ENCODE results near the gene CLINT1.
A peak's percentile ranks its signal among the peaks of the same experiment; 100 is the strongest.
"Not testable (repeated sequence)": the region's sequence is repeated elsewhere in the genome, so short reads cannot be mapped to it uniquely, and the experiment has no call there.

CLINT1 gene

DNA sequence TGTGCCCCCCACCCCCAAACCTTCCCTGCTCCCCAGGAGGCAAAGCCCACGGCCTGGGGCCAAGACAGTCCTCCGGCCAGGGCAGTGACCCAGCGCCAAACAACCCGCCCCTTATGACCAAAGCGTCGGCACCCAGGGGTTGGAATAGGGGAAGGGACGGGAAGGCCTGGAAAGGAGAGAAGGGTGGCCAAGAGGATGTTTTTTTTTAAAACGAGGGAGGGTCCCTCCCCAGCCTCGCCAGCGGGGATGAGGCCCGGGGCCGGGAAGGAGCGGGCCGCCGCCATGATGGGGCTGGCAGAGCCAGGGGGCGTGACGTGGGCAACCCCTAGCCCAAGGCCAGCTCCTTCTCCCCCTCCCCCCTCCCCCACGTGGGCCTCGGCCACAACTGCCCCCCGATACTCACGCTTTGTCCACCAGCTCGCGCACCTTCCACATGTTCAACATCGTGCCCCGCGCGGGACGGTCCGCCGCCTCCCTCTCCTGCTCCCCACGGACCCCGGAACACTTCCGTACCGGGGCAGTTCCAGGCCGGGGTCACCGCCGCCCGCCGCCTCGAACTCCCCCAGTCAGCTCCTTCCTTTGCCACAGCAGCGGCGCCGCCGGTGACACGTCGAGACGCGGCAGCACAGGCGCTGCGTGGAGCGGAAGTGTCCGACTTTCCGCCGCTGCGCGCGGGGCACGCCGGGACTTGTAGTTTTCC, at the start of gene CLINT1:
TSS of gene CLINT1 (minus strand) at position 619 of the 700 bp plus-strand sequence. CDS start at position 444, 175 bp downstream.
- peak; percentile 36 to 94 (median 82) for DNase-seq

DNA sequence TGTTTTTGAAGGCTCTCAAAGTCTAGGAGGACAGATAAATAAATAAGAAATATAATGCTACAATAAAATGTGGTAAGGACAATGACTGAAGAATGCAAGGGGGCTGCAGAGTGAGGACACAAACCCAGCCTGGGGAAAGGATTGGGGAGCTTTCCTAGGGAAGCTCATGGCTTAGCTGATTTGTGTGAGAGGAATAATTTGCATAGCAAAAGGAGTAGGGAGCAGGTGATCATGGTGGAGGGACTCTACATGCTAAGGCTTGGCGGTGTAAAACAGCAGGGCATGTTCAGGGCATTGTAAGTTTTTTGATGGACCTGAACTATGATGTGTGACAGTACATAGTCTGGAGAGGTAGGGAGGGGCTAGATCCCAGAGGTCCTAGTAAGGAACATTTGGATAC, 49.5 kb upstream of the CLINT1 start:
- no peak for DNase-seq

- DNase-seq: no peak
Measured at GRCh38 chr5:157907479-157907878, 48.5 kb upstream of the CLINT1 start.

DNA sequence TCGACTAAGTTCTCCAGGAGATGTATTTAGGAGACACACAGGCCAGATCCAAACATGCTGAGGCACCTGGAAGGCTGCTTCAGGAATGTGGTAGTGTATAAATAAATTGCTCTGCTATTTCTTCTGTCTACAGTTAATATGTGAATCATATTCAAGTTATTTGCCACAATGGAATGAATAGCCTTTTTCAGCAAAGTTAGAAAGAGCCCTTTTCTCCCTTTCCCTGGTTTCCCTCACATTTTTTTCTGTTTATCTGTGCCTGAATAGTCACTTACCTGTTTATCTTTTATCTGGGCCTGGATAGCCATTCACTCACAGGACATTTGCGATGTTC, 44.1 kb upstream of the CLINT1 start:
- DNase-seq: no peak

DNA sequence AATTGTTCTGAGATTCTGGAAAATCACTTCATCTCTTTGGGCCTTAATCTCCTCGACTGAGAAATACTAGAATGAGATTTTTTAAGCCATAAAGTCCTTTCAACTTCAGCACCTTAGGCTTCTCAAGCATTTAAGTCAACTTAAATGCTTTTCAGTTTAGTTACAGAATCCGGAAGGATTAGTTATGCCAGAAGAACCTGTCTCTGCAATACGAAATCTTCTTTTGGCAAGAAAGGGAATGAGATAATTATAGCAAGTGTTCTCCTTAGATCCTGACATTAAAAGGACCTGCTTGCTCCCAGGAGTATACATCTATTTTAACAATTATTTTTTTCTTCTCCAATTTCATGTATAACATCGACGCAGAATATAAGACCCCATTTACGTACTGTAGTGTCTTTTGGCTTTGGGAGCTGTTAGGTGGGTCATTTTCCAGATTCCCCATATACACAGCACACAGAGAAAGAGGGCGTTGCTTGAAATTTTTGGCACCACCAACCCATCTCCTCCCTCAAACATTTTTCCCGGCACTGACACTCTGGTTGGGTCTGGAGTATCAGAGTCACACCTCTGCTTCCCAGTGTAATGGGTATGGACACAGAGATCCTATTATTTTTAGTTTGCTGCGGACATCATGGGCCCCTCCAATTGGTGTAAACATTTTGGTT, 43.6 kb upstream of the CLINT1 start:
- no peak for DNase-seq

DNA sequence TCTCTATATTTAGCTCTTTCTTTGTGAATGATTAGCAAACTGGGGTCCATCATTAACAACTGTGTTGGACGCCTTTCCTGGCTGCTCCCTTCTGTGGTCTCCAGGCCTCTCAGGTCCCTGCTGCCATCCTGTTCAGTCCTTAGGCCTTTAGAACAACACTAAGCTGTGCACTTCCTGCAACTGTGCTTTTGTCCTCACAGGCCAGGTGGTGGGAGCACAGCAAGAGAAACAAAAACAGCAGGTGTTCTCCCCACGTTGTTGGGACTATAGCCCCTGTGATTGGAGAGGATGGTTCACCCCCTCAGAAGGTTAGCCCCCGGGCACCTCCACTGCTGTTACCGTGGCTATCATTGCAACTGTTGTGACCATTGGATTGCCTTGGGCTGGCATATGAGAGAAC, 41.7 kb upstream of the CLINT1 start:
- DNase-seq: no peak

- no peak for DNase-seq
Measured at GRCh38 chr5:157893611-157894010, 34.7 kb upstream of the CLINT1 start.

- DNase-seq: no peak
Measured at GRCh38 chr5:157892974-157893373, 34.0 kb upstream of the CLINT1 start.

- DNase-seq: no peak
Measured at GRCh38 chr5:157890836-157891597, 32.1 kb upstream of the CLINT1 start.

DNA sequence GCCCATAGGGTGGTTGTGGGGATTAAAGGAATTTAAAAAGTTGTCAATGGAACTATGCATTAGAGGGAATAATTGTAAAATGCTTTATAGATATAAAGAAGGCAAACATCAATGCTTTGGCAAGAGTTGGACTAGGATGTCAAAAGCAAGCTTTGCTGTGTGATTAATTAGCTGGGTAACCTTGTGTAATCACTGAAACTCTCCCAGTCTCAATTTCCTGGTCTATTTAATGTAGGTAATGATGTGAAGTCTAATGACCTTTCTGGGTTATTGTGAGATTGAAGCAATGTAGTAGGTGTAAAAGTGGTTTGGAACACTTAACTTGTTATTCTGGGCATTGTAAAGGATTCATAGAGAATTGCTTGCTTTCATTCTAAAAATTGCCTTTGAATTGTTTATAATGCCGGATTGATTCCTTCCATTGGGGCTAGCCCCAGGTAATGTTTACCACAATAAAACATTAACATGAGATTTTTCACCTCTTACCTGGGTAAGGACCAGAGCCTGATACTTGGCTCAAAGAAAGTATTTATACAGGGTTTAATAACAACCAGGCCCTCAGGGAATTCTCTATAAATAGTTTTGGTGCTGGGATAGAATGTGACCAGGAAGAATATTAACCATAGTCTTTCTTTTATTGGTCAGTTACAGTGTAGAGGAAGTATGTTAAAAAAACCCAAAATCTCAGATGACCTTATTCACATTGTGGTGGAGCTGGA, 30.0 kb upstream of the CLINT1 start:
- no peak for DNase-seq

DNA sequence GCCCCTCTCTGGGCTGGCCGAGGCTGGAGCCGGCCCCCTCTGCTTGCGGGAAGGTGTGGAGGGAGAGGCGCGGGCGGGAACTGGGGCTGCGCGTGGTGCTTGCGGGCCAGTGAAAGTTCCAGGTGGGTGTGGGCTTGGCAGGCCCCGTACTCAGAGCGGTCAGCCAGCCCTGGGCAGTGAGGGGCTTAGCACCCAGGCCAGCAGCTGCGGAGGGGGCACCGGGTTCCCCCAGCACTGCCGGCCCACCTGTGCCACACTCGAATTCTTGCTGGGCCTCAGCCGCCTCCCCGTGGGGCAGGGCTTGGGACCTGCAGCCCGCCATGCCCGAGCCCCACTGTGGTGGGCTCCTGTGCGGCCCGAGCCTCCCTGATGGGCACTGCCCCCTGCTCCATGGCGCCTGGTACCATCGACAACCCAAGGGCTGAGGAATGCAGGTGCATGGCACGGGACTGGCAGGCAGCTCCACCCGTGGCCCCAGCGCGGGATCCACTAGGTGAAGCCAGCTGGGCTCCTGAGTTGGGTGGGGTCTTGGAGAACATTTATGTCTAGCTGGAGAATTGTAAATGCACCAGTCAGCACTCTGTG, 27.9 kb upstream of the CLINT1 start:
- DNase-seq: no peak

DNA sequence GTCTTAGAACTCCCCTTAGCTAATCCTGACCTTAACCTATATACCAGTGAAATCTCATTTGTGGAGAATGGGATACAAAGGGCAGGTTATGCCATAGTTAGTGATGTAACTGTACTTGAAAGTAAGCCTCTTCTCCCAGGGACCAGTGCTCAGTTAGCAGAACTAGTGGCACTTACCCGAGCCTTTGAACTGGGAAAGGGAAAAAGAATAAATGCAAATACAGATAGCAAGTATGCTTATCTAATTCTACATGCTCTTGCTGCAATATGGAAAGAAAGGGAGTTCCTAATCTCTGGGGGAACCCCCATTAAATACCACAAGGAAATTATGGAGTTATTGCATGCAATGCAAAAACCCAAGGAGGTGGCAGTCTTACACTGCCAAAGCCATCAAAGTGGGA, 26.1 kb upstream of the CLINT1 start:
- DNase-seq: not testable (repeated sequence)

DNA sequence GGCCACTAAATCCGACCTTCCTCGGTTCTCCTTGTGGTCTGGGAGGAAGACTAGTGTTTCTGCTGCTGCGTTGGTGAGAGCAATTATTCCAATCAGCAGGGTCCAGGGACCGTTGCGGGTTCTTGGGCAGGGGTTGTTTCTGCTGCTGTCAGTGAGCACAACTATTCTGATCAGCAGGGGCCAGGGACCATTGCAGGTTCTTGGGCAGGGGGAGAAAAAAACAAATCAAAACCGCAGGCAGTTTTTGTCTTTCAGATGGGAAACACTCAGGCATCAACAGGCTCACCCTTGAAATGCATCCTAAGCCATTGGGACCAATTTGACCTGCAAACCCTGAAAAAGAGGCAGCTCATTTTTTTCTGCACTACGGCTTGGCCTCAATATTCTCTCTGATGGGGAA, 22.6 kb upstream of the CLINT1 start:
- DNase-seq: not testable (repeated sequence)

DNA sequence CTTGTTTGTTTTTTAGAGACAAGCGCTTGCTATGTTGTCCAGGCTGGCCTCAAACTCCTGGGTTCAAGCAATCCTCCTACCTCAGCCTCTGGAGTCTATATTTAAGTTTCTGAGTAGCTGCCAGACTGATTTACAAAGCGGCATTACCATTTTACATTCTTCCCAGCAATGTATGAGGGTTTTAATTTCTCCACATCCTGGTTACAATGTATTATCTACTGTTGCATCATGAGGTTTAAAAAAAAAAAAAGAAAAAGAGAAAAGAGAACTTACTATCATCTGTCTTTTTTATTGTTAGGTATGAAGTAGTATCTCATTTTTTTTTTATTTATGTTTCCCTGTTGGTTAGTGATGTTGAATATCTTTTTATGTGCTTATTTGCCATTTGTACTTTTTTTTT, 18.9 kb upstream of the CLINT1 start:
- DNase-seq: no peak

DNA sequence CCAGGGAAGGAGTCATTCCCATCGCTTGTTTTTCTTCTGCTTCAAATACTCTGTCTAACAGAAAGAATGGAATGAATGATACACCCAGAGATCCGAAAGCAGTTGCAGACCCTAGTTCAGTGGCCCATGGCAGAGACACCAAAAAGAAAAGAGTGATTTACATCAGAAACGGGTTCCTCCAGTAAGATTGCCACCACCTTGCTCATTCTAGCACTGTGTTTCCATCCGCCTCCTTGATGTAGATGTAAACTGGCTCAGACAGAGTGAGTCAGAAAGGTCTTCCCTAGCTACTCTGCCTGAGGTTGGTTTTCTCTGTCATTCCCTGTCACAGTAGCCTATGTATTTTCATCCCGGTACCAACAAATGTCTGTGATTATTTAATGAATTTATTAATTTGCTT, 15.9 kb upstream of the CLINT1 start:
- DNase-seq: no peak

GRCh38 chr5:157870837-157871834, 12.2 kb upstream of the CLINT1 start:
- DNase-seq: no peak

DNA sequence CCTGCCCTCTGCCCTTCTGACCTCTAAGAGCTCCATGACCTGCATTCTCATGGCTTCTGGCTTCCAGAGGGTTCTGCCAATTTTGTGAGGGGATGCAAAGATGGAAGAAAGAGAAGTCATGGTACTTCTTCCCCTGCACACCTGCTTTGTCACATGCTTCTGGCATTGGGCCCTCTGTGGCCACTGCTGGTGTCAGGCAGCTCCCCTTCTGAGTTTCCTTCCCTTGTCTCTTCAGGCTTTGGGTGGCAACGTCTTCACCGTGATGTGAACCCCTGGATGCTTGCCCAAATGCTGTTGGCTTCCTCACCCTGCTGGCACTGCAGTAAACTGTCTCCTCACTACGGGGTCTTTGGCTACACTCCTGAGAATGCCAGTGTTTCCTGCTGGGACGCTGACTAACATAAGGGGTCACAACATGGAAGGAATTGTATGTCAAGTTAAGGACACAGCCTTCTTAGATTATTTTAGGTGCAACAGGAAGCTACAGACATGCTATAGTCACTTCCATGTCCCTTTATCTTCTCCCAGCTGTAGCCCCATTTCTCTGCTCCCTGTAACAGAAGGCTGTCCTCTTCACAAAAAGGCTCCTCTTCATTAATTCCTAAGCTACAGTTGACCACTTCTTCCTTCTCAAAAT, 8.9 kb upstream of the CLINT1 start:
- DNase-seq: no peak

DNA sequence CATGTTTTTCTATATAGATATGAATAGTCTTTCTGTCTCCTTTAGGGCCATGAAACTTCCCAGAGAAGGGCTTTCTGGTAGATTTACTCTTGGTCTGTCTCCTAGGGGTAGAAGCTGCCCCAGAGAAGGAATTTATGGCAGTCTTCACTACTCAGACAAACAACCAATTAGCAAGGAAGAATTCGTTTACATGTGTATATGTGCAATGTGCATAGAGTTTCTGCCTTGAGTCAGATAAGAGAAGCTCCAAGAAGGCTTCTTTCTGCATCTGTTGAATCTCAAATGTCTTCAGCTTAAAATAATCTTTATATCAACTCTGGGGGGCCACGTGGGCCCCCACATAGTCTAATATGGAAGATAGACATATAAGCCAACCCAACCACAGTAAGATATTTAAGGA, 7.6 kb upstream of the CLINT1 start:
- no peak for DNase-seq

- no peak for DNase-seq
Measured at GRCh38 chr5:157865781-157866180, 6.8 kb upstream of the CLINT1 start.

DNA sequence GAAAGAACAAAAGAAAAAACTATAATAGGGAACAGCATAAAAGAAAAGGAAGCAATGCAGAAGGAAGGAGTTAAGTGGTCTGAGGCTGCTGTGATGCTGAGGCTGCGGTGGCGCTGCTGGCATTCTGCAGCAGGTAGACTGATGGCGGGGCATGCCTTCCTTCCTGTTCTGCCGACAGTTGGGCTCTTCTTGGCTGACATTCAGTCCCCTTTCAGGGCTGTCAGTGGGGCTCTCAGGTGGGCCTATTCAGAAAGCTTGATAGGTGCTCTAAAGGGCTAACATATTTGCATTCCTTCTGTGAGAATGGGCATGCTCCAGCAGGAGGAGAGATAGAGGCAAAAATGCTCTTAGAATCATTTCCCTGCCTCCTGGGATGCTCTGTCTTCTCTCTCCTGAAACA, 5.1 kb upstream of the CLINT1 start:
- no peak for DNase-seq

Data from nucleus accumbens (tissue), 56 donors.